ENCODE data around the gene OR2T10.
"Not testable (repeated sequence)": the region's sequence is repeated elsewhere in the genome, so short reads cannot be mapped to it uniquely, and the experiment has no call there.

The OR2T10 gene

GRCh38 chr1:248592655-248593054, 4.8 kb downstream of the OR2T10 start:
- no peak for DNase-seq

- no peak for DNase-seq
Observed at GRCh38 chr1:248590055-248590454, 7.4 kb downstream of the OR2T10 start.

GRCh38 chr1:248589334-248589733, 8.2 kb downstream of the OR2T10 start:
- DNase-seq, result no peak

- no peak for DNase-seq
Observed at GRCh38 chr1:248585266-248585665, 12.2 kb downstream of the OR2T10 start.

GRCh38 chr1:248576260-248576980, 21.1 kb downstream of the OR2T10 start:
- DNase-seq, result no peak

- DNase-seq, result not testable (repeated sequence)
Observed at GRCh38 chr1:248574657-248575056, 22.8 kb downstream of the OR2T10 start, which contains the start of gene OR2T34. Gene OR2T34 (minus strand): TSS chr1:248574757. CDS start chr1:248574757, 0 bp downstream.

GRCh38 chr1:248573856-248574255, 23.6 kb downstream of the OR2T10 start:
- not testable (repeated sequence) for DNase-seq

GRCh38 chr1:248572049-248572448, 25.5 kb downstream of the OR2T10 start:
- not testable (repeated sequence) for DNase-seq

- DNase-seq, result not testable (repeated sequence)
Observed at GRCh38 chr1:248570811-248571210, 26.7 kb downstream of the OR2T10 start.

- not testable (repeated sequence) for DNase-seq
Observed at GRCh38 chr1:248569049-248569448, 28.5 kb downstream of the OR2T10 start.

GRCh38 chr1:248565530-248566373, 31.7 kb downstream of the OR2T10 start:
- DNase-seq, result peak; percentile 2

- not testable (repeated sequence) for DNase-seq
Observed at GRCh38 chr1:248562672-248563071, 34.8 kb downstream of the OR2T10 start, which contains the start of gene OR2T29. Gene OR2T29 (minus strand): TSS chr1:248562772. CDS start chr1:248559491, 3,281 bp downstream.

GRCh38 chr1:248551027-248551426, 46.5 kb downstream of the OR2T10 start:
- DNase-seq, result not testable (repeated sequence)

GRCh38 chr1:248547383-248547782, 50.1 kb downstream of the OR2T10 start:
- DNase-seq, result not testable (repeated sequence)
